PFSK-1 (cell line): Measurements from ENCODE around the gene IRAK4.

Source experiments
- POLR2AphosphoS5 ChIP-seq: IDR thresholded peaks from 2 replicates; pipeline ENCODE4 v1.6.1; 2012; ENCODE audit warnings: low read depth, mild to moderate bottlenecking, control low read depth, low read length, moderate library complexity
- SIN3A ChIP-seq: IDR thresholded peaks from 2 replicates; pipeline ENCODE4 v1.6.1; 2012; ENCODE audit warnings: mild to moderate bottlenecking, low read length, moderate library complexity, borderline replicate concordance; ENCODE audit not compliant: insufficient read depth
- TAF1 ChIP-seq: IDR thresholded peaks from 2 replicates; pipeline ENCODE4 v1.6.1; 2012; ENCODE audit warnings: low read length, control low read depth, borderline replicate concordance; ENCODE audit not compliant: insufficient read depth
- TF ChIP-seq, protein P1 (sequence below), 2 experiments: IDR thresholded peaks; 2 replicates each; pipeline versions ENCODE4 v1.6.1 to v1.8.0; 2011 to 2012; ENCODE audit warnings: low read depth in 2 of 2, low read length in 2 of 2, control low read depth in 1 of 2, inconsistent platforms in 1 of 2, mild to moderate bottlenecking in 1 of 2, moderate library complexity in 1 of 2; ENCODE audit not compliant: insufficient read depth in 1 of 2

DNA sequence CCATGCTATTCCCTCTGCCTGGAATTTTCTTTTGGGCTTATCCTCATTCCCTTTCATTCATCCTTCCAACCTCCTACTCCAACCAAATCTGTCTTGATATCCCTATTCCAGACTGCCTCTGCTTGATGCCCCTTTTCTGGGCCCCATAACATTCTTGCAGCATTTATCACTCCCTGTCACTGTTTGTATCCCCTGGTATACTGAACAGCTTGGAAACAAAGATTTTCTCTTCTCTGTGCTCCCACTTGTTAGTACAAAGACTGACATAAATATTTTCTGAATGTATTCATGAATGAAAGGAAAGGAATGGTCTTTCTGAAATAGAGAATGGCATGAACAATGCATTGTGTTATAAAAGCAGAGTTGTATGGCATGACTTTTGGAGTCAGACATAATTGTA, 7.5 kb downstream of the IRAK4 start:
- TF ChIP-seq, protein P1, sequence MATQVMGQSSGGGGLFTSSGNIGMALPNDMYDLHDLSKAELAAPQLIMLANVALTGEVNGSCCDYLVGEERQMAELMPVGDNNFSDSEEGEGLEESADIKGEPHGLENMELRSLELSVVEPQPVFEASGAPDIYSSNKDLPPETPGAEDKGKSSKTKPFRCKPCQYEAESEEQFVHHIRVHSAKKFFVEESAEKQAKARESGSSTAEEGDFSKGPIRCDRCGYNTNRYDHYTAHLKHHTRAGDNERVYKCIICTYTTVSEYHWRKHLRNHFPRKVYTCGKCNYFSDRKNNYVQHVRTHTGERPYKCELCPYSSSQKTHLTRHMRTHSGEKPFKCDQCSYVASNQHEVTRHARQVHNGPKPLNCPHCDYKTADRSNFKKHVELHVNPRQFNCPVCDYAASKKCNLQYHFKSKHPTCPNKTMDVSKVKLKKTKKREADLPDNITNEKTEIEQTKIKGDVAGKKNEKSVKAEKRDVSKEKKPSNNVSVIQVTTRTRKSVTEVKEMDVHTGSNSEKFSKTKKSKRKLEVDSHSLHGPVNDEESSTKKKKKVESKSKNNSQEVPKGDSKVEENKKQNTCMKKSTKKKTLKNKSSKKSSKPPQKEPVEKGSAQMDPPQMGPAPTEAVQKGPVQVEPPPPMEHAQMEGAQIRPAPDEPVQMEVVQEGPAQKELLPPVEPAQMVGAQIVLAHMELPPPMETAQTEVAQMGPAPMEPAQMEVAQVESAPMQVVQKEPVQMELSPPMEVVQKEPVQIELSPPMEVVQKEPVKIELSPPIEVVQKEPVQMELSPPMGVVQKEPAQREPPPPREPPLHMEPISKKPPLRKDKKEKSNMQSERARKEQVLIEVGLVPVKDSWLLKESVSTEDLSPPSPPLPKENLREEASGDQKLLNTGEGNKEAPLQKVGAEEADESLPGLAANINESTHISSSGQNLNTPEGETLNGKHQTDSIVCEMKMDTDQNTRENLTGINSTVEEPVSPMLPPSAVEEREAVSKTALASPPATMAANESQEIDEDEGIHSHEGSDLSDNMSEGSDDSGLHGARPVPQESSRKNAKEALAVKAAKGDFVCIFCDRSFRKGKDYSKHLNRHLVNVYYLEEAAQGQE (IDR thresholded peaks at IDR 0.05; ENCODE audit: insufficient read depth in 1 of 2, low read depth in 2 of 2, low read length in 2 of 2) = no peak
- TF ChIP-seq TAF1 (no peak), POLR2AphosphoS5 (no peak), SIN3A (no peak)
